HG03432 (cell line): ENCODE data around the gene PRPF6.

Source experiments
- ATAC-seq: cut with Tn5 transposase; IDR thresholded peaks from one replicate; pipeline ENCODE4 v1.9.1; 2021; ENCODE audit warnings: mild to moderate bottlenecking, moderate library complexity; ENCODE audit not compliant: unreplicated experiment

The PRPF6 gene

GRCh38 chr20:63980806-63981728 is at the start of gene PRPF6:
PRPF6 (plus strand) TSS chr20:63981132; CDS start chr20:63981246, 114 bp downstream.
- ATAC-seq, result peak; percentile 55

- ATAC-seq, result no peak
Observed at GRCh38 chr20:63931735-63932134, 49.2 kb upstream of the PRPF6 start.

- no peak for ATAC-seq
Observed at GRCh38 chr20:63932606-63933160, 48.2 kb upstream of the PRPF6 start.

- no peak for ATAC-seq
Observed at GRCh38 chr20:63933646-63934045, 47.3 kb upstream of the PRPF6 start.

- ATAC-seq, result no peak
Observed at GRCh38 chr20:63934271-63935068, 46.5 kb upstream of the PRPF6 start.

GRCh38 chr20:63935447-63935846 is 45.5 kb upstream of the PRPF6 start:
- no peak for ATAC-seq

- ATAC-seq, result no peak
Observed at GRCh38 chr20:63937596-63937995, 43.3 kb upstream of the PRPF6 start.

- ATAC-seq, result no peak
Observed at GRCh38 chr20:63939061-63939935, 41.6 kb upstream of the PRPF6 start.

GRCh38 chr20:63940071-63940471 is 40.9 kb upstream of the PRPF6 start:
- ATAC-seq, result no peak

- no peak for ATAC-seq
Observed at GRCh38 chr20:63940472-63941266, 40.3 kb upstream of the PRPF6 start.

- ATAC-seq, result no peak
Observed at GRCh38 chr20:63941282-63942081, 39.5 kb upstream of the PRPF6 start.

GRCh38 chr20:63942250-63942951 is 38.5 kb upstream of the PRPF6 start:
- no peak for ATAC-seq

GRCh38 chr20:63942969-63943807 is 37.7 kb upstream of the PRPF6 start:
- ATAC-seq, result no peak

GRCh38 chr20:63943808-63944077 is 37.2 kb upstream of the PRPF6 start:
- ATAC-seq, result no peak

- ATAC-seq, result no peak
Observed at GRCh38 chr20:63944078-63944941, 36.6 kb upstream of the PRPF6 start.

GRCh38 chr20:63945031-63945658 is 35.8 kb upstream of the PRPF6 start:
- no peak for ATAC-seq
